HG03378 (cell line): ENCODE measurements around the gene FAF2.

ENCODE experiments used
- ATAC-seq: cut with Tn5 transposase; IDR thresholded peaks from one replicate; pipeline ENCODE4 v1.9.1; 2021; ENCODE audit warnings: mild to moderate bottlenecking, moderate library complexity; ENCODE audit not compliant: unreplicated experiment

Gene FAF2

GRCh38 chr5:176500511-176500910 lies 52.3 kb downstream of the FAF2 start:
- no peak for ATAC-seq

GRCh38 chr5:176501333-176501732 lies 53.1 kb downstream of the FAF2 start:
- no peak for ATAC-seq

GRCh38 chr5:176503496-176503895 lies 55.3 kb downstream of the FAF2 start:
- no peak for ATAC-seq

- ATAC-seq = no peak
Observed at GRCh38 chr5:176507911-176508310, 59.7 kb downstream of the FAF2 start.

GRCh38 chr5:176508603-176509002 lies 60.4 kb downstream of the FAF2 start:
- no peak for ATAC-seq

GRCh38 chr5:176513788-176514187 lies 65.6 kb downstream of the FAF2 start:
- ATAC-seq = no peak

- no peak for ATAC-seq
Observed at GRCh38 chr5:176514244-176514950, 66.2 kb downstream of the FAF2 start.

- ATAC-seq = no peak
Observed at GRCh38 chr5:176515396-176515795, 67.2 kb downstream of the FAF2 start.

GRCh38 chr5:176517053-176517661 lies 69.0 kb downstream of the FAF2 start:
- no peak for ATAC-seq

- ATAC-seq = no peak
Observed at GRCh38 chr5:176519810-176520720, 71.9 kb downstream of the FAF2 start.

- no peak for ATAC-seq
Observed at GRCh38 chr5:176521286-176521685, 73.1 kb downstream of the FAF2 start.

GRCh38 chr5:176521699-176522263 lies 73.6 kb downstream of the FAF2 start:
- ATAC-seq = no peak

- ATAC-seq = no peak
Observed at GRCh38 chr5:176524138-176524537, 76.0 kb downstream of the FAF2 start.

GRCh38 chr5:176524987-176525386 lies 76.8 kb downstream of the FAF2 start:
- no peak for ATAC-seq

- ATAC-seq = no peak
Observed at GRCh38 chr5:176525677-176526076, 77.5 kb downstream of the FAF2 start.

GRCh38 chr5:176526462-176526861 lies 78.3 kb downstream of the FAF2 start:
- no peak for ATAC-seq

GRCh38 chr5:176527246-176528222 lies 79.3 kb downstream of the FAF2 start:
- no peak for ATAC-seq

- no peak for ATAC-seq
Observed at GRCh38 chr5:176528301-176528700, 80.1 kb downstream of the FAF2 start.

GRCh38 chr5:176528761-176529115 lies 80.6 kb downstream of the FAF2 start:
- ATAC-seq = no peak

- no peak for ATAC-seq
Observed at GRCh38 chr5:176529116-176529740, 81.0 kb downstream of the FAF2 start.
